Activated CD8-positive, alpha-beta memory T cell treated with anti-CD3 and anti-CD28 coated beads, Interleukin-2, amount 50 U/mL, for 48 hours (primary cell): ENCODE results near the gene AFDN.

Experiments
- DNase-seq: peaks from one replicate; pipeline ENCODE4 v3.0.0-alpha.2; 2020

Gene AFDN

DNA sequence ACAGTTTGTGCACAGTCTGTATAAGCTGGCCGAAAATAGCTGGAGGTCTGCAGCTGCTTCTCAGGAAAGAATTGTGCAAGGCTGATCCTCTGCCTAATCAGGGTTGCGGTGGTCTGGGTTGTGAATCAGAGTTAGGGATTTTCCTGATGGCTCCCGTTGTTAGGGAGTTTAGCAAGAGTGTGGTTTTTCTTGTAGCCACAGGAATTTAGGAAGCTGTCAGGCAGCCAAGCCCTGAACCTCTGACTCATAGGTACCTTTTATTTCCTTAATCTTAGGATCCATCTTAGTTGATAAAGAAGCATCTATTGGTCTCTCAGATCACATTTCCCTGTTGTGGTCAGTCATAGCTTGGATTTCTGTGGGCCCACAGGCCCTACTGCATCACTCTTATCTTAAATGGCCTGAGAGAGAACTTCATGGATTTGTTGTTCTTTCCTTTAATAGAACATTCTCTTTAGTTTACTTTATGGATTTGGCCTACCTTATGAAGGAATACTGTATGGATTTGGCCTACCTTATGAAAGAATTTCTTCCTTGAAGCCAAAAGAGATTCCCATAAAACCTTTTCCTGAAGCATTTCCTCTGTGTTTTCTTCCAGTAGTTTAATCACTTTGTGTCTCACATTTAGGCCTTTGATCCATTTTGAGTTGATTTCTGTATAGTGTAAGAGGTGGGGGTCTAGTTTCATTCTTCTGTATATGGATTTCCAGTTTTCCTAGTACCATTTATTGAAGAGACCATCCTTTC is 181.1 kb downstream of the AFDN start:
- DNase-seq, result no peak

DNA sequence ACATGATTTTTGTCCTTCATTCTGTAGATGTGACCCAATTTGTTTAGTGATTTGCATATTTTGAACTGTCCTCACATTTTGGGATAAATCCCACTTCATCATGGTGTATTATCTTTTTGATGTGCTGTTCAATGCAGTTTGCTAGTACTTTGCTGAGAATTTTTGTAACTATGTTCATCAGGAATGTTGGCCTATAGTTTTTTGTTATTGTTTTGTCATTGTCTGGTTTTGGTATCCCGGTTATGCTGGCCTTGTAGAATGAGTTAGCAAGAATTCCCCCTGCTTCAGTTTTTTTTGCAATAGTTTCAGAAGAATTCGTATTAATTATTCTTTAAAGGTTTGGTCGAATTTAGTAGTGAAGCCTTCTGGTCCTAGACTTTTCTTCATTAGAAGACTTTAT is 182.6 kb downstream of the AFDN start:
- DNase-seq, result no peak

GRCh38 chr6:168011291-168011690 is 184.6 kb downstream of the AFDN start:
- no peak for DNase-seq

- DNase-seq, result no peak
Measured at GRCh38 chr6:168012431-168013249, 185.9 kb downstream of the AFDN start.

DNA sequence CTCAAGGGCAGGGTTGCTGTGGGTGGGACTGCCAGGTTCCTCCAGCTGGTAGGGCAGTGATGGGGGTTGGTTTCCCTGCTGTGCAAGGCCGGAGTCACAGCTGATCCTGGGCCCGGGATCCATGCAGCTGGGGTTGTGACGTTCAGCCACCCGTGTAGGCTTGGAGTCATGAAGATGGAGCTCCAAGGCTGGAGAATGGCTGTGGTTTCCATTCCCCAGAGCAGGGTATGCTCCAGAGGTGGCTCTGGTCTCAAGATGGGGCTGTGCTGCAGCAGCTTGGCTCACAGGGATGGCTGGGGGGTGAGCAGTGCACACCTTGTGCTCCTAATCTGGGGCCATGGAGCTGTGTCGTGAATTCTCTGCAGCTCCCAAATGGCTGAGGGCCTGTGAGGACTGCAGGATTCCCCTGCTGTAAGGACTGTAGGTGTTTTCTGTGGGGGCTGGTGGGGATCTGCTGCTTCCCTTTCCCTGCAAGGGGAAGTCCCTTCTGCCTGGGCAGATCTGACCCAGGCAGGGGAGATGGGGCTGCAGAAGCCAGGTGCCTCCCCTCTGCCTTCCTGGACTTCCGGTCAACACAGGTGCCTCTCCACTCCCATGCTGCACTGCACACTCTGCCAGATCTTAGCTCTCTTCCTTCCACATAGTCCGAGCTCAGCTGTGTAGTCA is 186.7 kb downstream of the AFDN start:
- no peak for DNase-seq

DNA sequence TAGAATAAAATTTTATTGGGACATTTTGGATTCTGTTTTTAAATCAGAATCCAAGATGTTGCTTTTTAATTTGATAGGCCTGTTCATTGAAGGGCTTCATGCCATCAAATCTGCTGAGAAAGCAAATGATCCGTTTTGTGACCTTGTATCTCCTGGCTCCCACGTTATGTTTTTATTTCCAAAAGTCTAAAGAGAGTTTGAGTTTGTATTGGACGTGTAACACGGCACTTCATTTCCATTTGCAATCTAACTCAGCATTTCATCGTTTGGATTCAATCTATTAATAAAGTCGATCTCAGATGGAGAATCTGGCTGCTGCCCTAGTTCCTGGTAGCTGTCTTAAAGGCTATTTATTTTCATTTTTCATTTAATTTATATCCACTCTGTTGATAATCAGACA is 187.7 kb downstream of the AFDN start:
- no peak for DNase-seq

DNA sequence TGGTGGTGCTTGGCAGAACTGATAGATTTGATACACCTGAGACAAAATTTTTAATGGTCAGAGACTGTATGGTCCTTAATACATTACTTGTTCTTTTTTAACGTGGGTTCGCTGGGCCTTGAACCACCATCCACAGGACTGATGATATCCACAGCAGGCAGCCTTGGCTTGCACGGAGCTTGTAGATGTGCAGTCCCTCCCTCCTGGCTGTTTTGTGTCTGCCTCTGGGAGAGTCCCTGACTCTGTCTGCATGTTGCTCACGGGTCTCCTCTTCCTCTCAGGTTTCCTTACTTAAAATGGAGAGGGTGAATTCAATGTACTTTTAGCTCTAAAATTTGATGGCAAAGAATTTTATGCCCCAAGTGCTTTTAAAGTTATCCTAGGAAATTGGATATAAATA is 188.3 kb downstream of the AFDN start:
- no peak for DNase-seq

DNA sequence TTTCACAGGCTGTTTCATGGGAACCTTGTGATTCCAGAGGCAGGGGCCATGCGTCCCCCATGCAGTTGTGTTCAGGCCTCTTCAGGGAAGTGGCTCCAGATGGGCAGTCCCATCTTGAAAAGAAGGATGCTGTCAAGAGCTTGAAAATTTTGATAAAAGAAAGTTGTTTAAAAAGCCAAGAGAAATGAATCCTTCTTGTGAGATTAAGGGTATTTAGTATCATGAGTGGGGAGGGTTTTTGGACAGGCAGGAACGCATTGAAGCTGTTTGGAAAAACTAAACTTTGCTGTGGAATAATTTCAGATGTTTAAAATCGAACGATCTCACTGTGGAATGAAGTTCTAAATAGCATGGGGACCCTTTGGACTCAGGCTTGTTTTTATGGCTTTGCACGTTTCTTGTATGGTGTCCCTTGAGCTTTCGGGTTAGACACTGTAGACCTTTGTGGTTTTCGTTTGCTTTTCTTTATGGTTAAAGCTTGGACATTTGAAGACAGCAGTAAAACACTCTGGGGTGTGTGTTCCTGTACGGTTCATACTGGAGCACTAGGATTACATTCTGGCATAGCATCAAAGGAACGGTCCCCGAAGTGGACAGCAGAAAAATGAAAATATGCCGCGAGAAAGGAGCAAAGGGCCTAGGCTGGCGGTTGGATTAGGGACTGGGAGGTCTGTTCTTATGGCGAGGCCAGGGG is 188.9 kb downstream of the AFDN start:
- DNase-seq, result no peak

DNA sequence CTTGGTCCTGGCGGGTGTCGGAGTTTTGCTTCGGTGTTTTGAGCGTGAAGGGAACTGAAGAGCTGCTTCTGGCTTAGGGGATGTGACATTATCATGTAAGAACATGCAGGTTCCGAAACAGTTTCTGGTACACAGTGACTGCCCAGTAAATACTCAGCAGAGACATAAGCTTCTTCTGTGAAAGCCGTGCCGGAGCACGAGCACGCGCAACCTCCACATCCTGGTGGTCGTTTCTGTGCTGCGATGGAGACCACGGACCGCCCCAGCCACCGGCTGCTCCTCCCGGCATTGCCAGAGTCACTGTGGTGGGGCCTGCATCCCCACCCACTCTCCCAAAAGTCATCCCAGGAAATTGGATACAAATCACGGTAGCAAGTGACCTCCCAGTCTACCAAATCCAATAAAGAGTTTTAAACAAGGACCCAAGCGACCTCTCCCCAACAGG is 189.5 kb downstream of the AFDN start:
- no peak for DNase-seq

GRCh38 chr6:168016721-168017525 is 190.2 kb downstream of the AFDN start:
- no peak for DNase-seq

- no peak for DNase-seq
Measured at GRCh38 chr6:168017629-168018028, 190.9 kb downstream of the AFDN start.

DNA sequence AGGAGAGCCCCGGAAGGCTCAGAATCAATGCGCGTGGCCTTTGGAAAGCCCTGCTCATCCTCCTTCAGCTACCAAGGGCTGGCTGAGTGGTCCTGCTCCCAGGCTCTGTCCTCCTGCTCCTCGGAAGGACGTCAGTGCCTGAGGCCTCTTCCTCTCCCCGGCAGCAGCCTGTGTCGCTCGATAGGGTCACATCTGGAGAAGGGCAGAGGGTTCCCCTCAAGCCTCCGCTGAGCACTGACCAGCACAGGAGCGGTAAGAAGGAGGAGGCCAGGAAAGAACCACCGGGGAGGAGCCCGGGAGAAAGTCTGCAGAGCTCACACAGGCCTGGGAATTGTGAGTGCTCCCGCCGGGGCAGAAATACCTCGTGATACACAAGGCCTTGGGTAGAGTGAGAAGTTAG is 192.0 kb downstream of the AFDN start:
- DNase-seq, result no peak

DNA sequence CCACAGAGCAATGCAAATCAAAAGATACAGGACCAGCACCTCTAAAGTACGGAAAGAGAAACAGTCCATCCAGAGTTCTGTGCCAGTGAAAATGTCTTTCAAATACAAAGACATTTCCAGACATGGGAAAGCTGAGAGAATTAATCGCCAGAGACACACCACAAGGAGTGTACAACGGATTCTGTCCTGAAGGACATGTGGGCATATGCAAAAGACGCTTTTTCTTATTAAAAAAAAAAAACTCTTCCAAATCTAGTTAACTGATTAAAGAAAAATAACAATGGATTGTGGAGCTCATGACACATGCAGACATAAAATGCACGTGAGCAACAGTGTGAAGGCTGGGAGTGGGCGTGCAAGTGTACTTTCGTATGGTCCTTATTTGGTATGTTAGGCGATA is 193.5 kb downstream of the AFDN start:
- no peak for DNase-seq

DNA sequence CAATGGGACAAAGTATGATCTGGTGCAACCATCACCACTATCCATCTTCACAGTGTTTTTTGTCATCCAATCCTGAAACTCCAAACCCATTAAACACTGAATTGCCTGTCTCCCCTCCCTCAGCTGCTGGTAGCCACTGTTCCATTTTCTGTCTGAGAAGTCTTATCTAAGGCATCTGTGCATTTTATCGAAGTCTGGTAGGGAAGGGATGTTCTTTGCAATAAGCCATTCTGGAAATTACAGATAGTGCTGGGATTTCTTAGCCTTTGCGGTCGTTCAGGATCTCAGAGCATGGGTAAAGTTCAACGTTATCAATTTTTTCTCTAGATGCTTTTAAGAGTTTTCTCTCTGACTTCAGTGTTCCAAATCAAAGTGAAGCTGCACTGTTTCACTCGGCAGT is 194.9 kb downstream of the AFDN start:
- no peak for DNase-seq
